SJCRH30 (cell line): ENCODE data around the gene STARD8. TPM values are rescaled to one million over a fixed set of nuclear protein-coding genes. Genes with fewer than 3 reads are reported as not detected.
A peak's percentile ranks its signal among the peaks of the same experiment; 100 is the strongest.

Experiments
- DNase-seq, 2 experiments: peaks; one replicate each; pipeline ENCODE4 v3.0.0-alpha.2; 2015 to 2020
- H3K27ac ChIP-seq: fragments of 250-450 bp; sonication (Bioruptor Pico); 2 replicates; pipeline ENCODE4 v1.5.1; 2020; ENCODE audit warnings: mild to moderate bottlenecking, moderate library complexity
- H3K27me3 ChIP-seq: fragments of 250-450 bp; sonication (Bioruptor Pico); 2 replicates; pipeline ENCODE4 v1.5.1; 2020; ENCODE audit warnings: mild to moderate bottlenecking, moderate library complexity
- H3K36me3 ChIP-seq: fragments of 250-450 bp; sonication (Bioruptor Pico); 2 replicates; pipeline ENCODE4 v1.5.1; 2020; ENCODE audit warnings: mild to moderate bottlenecking, moderate library complexity
- H3K4me1 ChIP-seq: fragments of 250-450 bp; sonication (Bioruptor Pico); 2 replicates; pipeline ENCODE4 v1.5.1; 2020; ENCODE audit warnings: mild to moderate bottlenecking, moderate library complexity
- H3K4me3 ChIP-seq: fragments of 250-450 bp; sonication (Bioruptor Pico); 2 replicates; pipeline ENCODE4 v1.5.1; 2020; ENCODE audit warnings: mild to moderate bottlenecking, moderate library complexity
- H3K9me3 ChIP-seq: fragments of 250-450 bp; sonication (Bioruptor Pico); replicated peaks from 2 replicates; pipeline ENCODE4 v1.5.1; 2020; ENCODE audit warnings: mild to moderate bottlenecking, moderate library complexity
- total RNA-seq: library from RNA; depleted of rRNA; stranded (reverse); fragments of >200 nt; shearing (Covaris generic); gene quantifications from 2 replicates; pipeline ENCODE4 v1.2.3, GENCODE V29; 2014

The STARD8 gene
- total RNA-seq, 1 experiment from 2014 or later = 9.7 TPM

DNA sequence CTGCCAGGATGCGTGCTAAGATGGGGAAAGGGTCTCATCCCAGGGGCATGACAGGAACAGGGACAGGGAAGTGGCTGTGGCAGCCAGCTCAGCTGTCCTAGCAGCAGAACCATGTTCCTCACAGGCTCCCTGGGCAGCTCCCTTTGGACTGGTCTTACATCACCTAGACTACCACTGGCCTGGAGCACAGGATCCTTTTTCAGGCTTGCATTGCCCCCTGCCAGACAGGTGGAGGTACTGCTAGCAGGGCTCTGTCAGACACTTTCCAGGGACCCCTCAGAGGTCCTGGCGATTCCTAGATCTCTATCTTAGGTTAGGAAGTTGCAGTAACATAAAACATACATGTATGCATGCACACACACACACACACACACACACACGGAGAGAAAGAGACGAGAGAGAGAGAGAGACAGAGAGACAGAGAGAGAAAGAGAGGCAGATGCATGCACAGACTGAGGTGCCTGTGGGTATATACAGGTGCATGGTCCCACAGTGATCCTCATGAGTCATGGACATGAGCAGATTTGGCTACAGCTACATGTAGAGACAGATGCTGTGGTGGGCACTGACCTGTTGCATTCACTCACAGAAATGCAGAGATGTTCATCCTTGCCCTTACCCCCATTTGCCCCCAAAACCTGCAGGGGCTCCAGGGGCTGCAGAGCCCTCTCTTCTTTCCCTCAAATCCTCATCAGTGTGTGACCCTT is 63.6 kb downstream of the STARD8 start:
- DNase-seq = peak; percentile 51 to 73
- no peak overlapping the region for H3K27ac ChIP-seq

GRCh38 chrX:68711845-68712244 is 64.4 kb downstream of the STARD8 start:
- Histone ChIP-seq H3K36me3 (no peaks in the 10 kb centered on the region), H3K27ac (no peak overlapping the region), H3K4me3 (no peak overlapping the region), H3K9me3 (no peaks in the 10 kb centered on the region), H3K4me1 (peaks cover 6% of the 10 kb centered on the region), H3K27me3 (no peaks in the 10 kb centered on the region)
- no peak for DNase-seq

More for the DNA sequence above, 63.6 kb downstream of the STARD8 start:
- Histone ChIP-seq H3K4me3 (no peak overlapping the region), H3K36me3 (no peaks in the 10 kb centered on the region), H3K27me3 (no peaks in the 10 kb centered on the region), H3K9me3 (no peaks in the 10 kb centered on the region), H3K4me1 (peaks cover 6% of the 10 kb centered on the region)

- no peak for DNase-seq
- Histone ChIP-seq H3K27ac (no peak overlapping the region), H3K36me3 (no peaks in the 10 kb centered on the region), H3K9me3 (no peaks in the 10 kb centered on the region), H3K27me3 (no peaks in the 10 kb centered on the region), H3K4me1 (no peaks in the 10 kb centered on the region), H3K4me3 (no peak overlapping the region)
These were observed 67.4 kb downstream of the STARD8 start for GRCh38 chrX:68714856-68715255.

DNA sequence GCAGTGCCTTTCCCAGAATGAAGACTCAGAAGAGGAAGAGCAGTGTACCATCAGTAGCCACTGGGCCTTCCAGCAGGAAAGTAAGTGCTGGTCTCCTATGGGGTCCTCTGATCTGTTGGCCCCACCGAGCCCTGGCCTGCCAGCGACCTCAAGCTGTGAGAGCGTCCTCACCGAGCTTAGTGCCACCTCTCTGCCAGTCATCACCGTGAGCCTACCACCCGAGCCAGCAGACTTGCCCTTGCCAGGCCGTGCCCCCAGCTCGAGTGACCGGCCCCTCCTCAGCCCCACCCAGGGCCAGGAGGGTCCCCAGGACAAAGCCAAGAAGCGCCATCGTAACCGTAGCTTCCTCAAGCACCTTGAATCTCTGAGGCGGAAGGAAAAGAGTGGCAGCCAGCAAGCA is 69.7 kb downstream of the STARD8 start:
- Histone ChIP-seq H3K9me3 (no peaks in the 10 kb centered on the region), H3K4me3 (no peak overlapping the region), H3K27ac (no peak overlapping the region), H3K4me1 (no peaks in the 10 kb centered on the region), H3K27me3 (no peaks in the 10 kb centered on the region), H3K36me3 (peaks cover 3% of the 10 kb centered on the region; the same call in 1 of the 2 replicates)
- DNase-seq = no peak

- Histone ChIP-seq H3K9me3 (no peaks in the 10 kb centered on the region), H3K4me1 (no peaks in the 10 kb centered on the region), H3K27ac (no peak overlapping the region), H3K36me3 (peaks cover 3% of the 10 kb centered on the region; the same call in 1 of the 2 replicates), H3K27me3 (no peaks in the 10 kb centered on the region), H3K4me3 (no peak overlapping the region)
- no peak for DNase-seq
These were observed 70.4 kb downstream of the STARD8 start for GRCh38 chrX:68717663-68718442.

GRCh38 chrX:68718443-68718820 is 71.0 kb downstream of the STARD8 start:
- DNase-seq = no peak
- H3K4me1 ChIP-seq = no peaks in the 10 kb centered on the region
- no peaks in the 10 kb centered on the region for H3K27me3 ChIP-seq
- no peaks in the 10 kb centered on the region for H3K9me3 ChIP-seq
- H3K27ac ChIP-seq = no peak overlapping the region
- H3K4me3 ChIP-seq = no peak overlapping the region
- H3K36me3 ChIP-seq = peaks cover 3% of the 10 kb centered on the region; the same call in 1 of the 2 replicates

GRCh38 chrX:68719181-68719903 is 71.9 kb downstream of the STARD8 start:
- DNase-seq = peak in 1 of 2 experiments; percentile 44
- H3K4me1 ChIP-seq = no peaks in the 10 kb centered on the region
- H3K9me3 ChIP-seq = no peaks in the 10 kb centered on the region
- peaks cover 3% of the 10 kb centered on the region; the same call in 1 of the 2 replicates for H3K36me3 ChIP-seq
- H3K27me3 ChIP-seq = no peaks in the 10 kb centered on the region
- H3K4me3 ChIP-seq = no peak overlapping the region
- no peak overlapping the region for H3K27ac ChIP-seq

DNA sequence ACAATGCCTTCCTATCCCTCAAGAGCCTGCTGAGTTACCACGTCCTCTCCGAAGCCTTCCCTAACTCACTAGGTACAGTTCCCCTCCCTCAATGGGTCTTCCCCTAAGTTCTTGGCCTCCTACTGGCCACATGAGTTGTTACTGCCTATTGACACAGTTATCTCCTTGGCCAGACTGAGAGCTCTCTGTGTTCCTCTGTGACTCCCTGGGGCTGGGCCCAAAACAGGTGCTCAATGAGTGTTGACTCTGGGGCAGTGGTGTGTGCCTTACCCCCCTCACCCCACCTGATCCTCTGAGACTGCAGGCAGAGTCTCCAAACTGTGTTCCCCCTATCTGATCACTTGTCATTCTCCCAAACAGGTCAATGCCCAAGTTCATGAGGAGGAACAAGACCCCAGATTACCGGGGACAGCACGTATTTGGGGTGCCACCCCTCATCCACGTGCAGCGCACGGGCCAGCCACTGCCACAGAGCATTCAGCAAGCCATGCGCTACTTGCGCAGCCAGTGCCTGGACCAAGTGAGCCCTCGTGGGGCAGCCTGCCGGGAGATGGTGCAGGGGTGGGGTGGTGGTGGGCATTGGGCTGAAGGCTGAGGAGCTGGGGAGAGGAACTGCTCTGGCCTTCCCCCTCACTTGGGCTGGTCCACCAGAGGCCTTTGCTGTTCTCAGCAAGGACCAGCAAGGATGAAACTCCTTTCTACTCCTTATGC is 72.6 kb downstream of the STARD8 start:
- Histone ChIP-seq H3K4me1 (no peaks in the 10 kb centered on the region), H3K36me3 (peaks cover 3% of the 10 kb centered on the region; the same call in 1 of the 2 replicates)

DNA sequence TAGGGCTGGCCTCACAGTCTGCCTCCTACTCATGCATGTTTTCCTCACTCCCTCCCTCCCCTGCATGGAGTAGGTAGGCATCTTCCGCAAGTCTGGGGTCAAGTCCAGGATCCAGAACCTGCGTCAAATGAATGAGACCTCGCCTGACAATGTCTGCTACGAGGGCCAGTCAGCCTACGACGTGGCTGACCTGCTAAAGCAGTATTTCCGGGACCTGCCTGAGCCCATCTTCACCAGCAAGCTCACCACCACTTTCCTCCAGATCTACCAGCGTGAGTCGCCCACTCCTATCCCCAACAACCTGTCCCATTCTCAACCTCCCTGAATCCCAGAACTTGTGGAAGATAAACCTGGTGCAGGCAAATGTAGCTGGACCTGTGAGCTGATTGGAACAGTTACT is 73.4 kb downstream of the STARD8 start:
- no peak for DNase-seq
- H3K4me1 ChIP-seq = no peaks in the 10 kb centered on the region
- no peak overlapping the region for H3K4me3 ChIP-seq
- H3K27me3 ChIP-seq = no peaks in the 10 kb centered on the region
- H3K36me3 ChIP-seq = peaks cover 6% of the 10 kb centered on the region; the same call in 1 of the 2 replicates
- H3K9me3 ChIP-seq = no peaks in the 10 kb centered on the region
- H3K27ac ChIP-seq = no peak overlapping the region

More for the DNA sequence above, 72.6 kb downstream of the STARD8 start:
- H3K4me3 ChIP-seq = no peak overlapping the region
- no peaks in the 10 kb centered on the region for H3K27me3 ChIP-seq
- no peak overlapping the region for H3K27ac ChIP-seq
- no peaks in the 10 kb centered on the region for H3K9me3 ChIP-seq
- DNase-seq = peak in 1 of 2 experiments; percentile 36

- no peak overlapping the region for H3K4me3 ChIP-seq
- H3K27ac ChIP-seq = no peak overlapping the region
- DNase-seq = no peak
- peaks cover 6% of the 10 kb centered on the region; the same call in 1 of the 2 replicates for H3K36me3 ChIP-seq
- H3K27me3 ChIP-seq = no peaks in the 10 kb centered on the region
- no peaks in the 10 kb centered on the region for H3K9me3 ChIP-seq
- no peaks in the 10 kb centered on the region for H3K4me1 ChIP-seq
These were observed 74.1 kb downstream of the STARD8 start for GRCh38 chrX:68721546-68721945.

- no peak for DNase-seq
- no peak overlapping the region for H3K4me3 ChIP-seq
- H3K27ac ChIP-seq = no peak overlapping the region
- no peaks in the 10 kb centered on the region for H3K4me1 ChIP-seq
- no peaks in the 10 kb centered on the region for H3K9me3 ChIP-seq
- H3K27me3 ChIP-seq = no peaks in the 10 kb centered on the region
- peaks cover 6% of the 10 kb centered on the region; the same call in 1 of the 2 replicates for H3K36me3 ChIP-seq
These were observed 74.8 kb downstream of the STARD8 start for GRCh38 chrX:68721991-68722860.

- H3K4me1 ChIP-seq = no peaks in the 10 kb centered on the region
- no peak for DNase-seq
- no peak overlapping the region for H3K4me3 ChIP-seq
- peaks cover 6% of the 10 kb centered on the region; the same call in 1 of the 2 replicates for H3K36me3 ChIP-seq
- H3K27ac ChIP-seq = no peak overlapping the region
- H3K9me3 ChIP-seq = no peaks in the 10 kb centered on the region
- no peaks in the 10 kb centered on the region for H3K27me3 ChIP-seq
These were observed 76.2 kb downstream of the STARD8 start for GRCh38 chrX:68723491-68724155.

DNA sequence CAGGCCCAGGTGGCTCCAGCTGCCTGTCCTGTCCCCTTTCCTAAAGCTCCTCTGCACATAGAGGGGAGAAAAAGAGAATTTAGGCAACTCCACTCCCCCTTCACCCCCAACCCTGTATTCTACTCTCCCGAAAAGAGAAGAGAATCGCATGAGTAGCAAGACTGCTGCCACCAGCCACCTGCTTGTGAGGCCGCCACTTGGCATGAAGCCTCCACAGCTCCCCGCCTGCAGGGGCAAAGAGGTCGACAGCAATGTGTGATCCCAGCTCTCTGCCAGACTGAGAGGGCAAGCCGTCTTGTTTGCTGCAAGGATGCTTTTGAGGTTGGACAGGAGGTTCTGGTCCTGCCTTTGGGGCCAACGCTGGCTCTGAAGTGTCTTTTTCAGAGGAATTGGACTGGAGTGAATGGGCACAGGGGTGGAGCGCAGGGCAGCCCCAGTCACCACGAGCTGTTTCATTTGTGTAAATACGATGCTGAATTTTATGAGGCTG is 77.1 kb downstream of the STARD8 start:
- H3K4me1 ChIP-seq = no peaks in the 10 kb centered on the region
- no peaks in the 10 kb centered on the region for H3K27me3 ChIP-seq
- DNase-seq = no peak
- no peaks in the 10 kb centered on the region for H3K9me3 ChIP-seq
- H3K4me3 ChIP-seq = no peak overlapping the region
- no peak overlapping the region for H3K27ac ChIP-seq
- peaks cover 6% of the 10 kb centered on the region; the same call in 1 of the 2 replicates for H3K36me3 ChIP-seq
